Suprapubic skin (tissue), 3 donors: ENCODE data around the gene NCKAP5L.

Source experiments
- CTCF ChIP-seq, 2 donors: fragments of 200-600 bp in 1 of 2; fragments of 450-650 bp in 1 of 2; sonication (generic) in 1 of 2; IDR thresholded peaks; one replicate each; pipeline ENCODE4 v1.5.1; 2016 to 2019; ENCODE audit warnings: antibody characterized with exemption in 2 of 2, mild to moderate bottlenecking in 1 of 2, moderate library complexity in 1 of 2
- POLR2A ChIP-seq, 2 donors: fragments of 450-650 bp; IDR thresholded peaks; one replicate each; pipeline ENCODE4 v1.6.1; 2017; ENCODE audit warnings: antibody characterized with exemption in 2 of 2, mild to moderate bottlenecking in 2 of 2, moderate library complexity in 2 of 2

DNA sequence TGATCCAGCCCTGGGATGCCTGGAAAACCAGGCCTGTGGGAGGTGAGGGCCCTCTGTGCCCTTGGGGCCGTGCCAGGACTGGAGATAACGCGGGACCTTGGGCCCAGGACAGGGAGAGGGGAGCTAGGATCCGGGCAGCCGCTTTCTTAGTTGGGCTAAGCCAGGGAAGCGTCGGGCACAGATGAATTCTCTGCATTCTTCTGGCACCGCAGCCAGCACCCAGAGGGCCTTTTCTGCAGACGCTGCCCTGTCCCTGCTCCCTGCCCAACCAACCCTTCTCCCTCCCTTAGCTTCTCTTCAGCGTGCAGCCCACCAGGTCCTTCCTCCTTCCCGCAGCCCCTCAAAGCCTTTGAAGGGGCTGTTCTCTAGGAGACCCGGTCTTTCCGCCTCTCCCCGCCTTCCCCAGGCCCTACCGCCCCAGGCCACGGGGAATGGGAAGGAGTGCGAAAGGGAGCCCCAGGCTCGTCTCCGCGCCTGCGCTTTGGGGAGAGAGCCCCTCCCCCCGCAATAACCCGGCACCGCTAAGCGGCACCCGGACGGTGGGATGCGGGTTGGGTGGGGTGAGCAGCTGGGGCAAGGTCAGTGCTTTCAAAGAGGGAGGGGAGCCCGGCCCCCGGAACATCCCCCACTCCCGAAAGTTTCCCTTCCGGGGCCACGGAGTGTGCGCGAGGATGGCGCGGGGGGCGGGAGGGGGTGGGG lies 663 bp downstream of the NCKAP5L start:
- TF ChIP-seq POLR2A (IDR thresholded peaks at IDR 0.05) (no peak), CTCF (IDR thresholded peaks at IDR 0.05) (no peak)
